IPS-NIHi7 (cell line): ENCODE measurements around the gene INKA2.
A peak's percentile ranks its signal among the peaks of the same experiment; 100 is the strongest.

Experiments used
- DNase-seq: peaks from one replicate; pipeline ENCODE4 v3.0.0; 2012; ENCODE audit warnings: mixed read lengths; ENCODE audit errors: extremely low spot score

Gene INKA2

DNA sequence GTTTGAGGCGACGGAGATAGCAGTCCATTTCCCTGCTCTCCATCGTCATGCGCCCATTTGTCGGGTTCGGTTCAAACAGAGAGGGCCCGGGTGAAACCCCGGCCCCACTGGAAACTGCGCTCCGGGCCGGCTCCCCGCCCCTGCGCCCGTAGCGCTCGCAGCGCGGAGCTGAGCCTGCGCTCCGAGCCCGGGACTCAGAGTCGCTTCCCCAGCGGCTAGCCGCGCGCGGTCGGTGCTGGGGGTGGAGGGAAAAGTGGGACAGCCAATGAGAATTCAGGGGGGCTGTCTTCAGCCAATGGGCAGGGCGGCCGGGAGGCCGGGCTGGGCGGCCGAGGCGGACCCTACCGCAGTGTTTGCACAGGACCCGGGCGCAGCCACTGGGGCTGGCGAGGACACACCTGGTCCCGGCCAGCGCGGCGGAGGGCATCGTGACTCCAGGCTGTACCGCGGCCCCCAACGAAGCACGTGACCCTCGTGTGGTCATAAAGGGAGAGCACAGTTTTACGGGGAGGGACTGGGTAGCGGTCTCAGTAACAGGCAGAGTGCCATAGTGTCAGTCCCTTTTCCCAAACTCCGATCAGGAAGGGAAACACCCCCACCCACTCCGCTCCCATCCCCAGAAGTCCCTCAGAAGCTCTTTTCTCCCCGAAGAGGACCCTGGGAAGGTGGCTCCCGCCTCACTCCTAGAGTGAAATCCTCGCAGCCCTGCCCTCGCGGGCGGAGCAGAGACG is at the start of gene INKA2:
TSS of gene INKA2 (minus strand) at position 202 of the 731 bp plus-strand sequence. CDS start at position 49, 153 bp downstream.
- DNase-seq = peak; percentile 82

DNA sequence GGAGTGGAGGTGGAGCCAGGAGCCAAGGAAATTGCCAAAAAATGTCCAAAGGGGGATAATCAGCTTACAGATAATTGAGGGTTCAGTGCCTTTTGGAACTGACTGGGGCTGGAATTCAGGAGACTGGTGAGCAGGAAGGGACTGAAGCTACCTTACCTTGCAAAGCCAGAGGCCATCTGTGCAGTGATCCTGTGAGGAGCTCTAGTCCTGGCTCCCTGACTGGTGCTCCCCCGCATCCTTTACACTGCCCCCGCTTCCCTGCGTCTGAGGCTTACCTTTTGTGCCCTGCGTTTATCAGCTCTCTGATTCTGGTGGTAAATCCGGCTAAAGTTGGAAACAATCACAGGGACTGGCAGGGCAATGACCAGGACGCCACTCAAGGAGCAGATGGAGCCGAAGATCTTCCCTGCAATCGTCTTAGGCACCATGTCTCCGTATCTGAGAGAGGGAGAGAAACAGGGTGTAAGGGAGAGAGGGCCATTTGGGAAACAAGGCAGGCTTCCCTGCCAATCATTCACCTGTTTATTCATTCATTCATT is 47.5 kb upstream of the INKA2 start:
- no peak for DNase-seq

DNA sequence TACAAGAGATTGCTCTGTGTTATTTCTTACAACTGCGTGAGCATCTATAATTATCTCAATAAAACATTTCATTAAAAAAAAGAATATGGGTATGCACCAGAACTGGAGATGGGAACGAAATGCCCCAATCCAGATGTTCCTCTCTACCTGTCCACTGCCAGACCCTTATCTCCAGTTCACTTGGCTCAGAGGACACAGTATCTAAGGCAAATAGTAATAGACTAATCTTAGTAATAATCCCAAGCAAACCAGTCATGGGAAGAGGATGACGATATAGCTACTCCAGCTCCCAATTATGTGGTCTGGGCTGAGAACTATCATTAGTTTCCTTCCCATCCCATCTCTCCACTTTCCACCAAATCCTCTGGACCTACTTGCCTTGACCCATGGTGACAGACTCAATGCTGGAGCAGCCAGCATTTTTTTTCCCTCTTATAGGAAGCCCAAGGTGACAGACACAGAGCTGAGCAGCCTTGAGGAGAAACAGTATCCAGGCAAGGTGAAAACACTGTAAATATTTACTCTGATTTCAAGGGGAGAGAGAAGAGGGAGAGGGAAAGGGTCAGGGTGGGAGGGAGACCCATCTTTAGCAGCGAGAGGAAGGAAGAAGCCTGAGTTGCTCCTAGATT is 45.2 kb upstream of the INKA2 start:
- no peak for DNase-seq

DNA sequence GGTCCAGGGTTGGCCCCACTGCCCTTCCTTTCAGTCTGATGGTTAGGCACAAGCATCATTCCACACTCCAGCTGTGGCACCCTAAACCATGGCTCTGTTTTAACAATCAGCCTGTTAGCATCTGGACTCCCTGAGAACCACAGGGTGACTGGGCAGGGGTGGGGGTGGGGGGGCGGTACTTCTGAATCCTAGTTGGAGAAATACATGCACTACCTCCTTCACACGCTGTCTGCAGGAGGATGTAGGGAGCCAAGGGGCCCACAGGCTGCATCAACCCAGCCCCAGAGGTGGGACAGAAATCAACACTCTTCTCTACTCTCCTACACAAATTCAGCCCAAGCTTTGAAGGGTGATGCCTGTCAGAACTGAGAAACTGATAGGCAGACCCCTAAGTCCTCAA is 40.4 kb upstream of the INKA2 start:
- no peak for DNase-seq

DNA sequence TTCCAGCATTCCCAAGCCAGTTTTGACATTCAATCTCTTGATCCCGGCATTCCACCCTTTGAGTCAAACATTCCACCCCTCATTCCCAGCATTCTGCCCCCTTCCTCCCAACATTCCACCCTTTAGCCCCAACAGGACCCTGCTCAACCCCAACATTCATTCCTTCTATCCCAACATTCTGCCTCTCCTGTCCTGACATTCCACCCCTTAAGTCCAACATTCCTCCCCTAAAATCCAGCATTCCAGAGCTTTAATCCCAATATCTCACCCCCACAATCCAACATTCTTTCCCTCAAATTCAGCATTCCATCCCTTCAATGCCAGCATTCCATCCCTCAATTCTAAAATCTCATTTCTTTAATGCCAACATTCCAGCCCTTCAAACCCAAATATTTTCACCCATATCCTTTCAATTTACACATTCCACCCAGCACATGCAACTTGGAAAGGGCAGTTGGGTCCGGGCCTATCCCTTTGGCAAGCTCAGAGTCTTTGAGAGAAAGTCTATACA is 39.4 kb upstream of the INKA2 start:
- DNase-seq = no peak

DNA sequence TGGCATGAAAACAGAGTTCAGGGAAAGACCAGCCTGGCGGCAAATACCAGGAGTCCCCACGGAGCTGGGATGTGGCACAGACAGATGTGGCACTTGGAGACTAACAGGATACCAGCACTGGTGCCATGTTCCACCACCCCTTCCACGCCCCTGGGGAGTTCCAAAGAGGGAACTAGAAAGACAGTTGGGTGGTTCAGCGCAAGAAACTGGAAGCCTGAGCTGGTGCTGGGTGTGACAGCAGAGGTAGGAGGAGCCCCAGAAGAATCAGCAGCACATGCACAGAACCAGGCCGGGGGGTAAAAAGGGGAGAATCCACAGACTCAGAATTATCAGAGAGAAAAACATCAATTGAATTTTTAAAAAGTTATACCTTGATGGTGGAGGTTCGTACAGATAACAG is 38.9 kb upstream of the INKA2 start:
- no peak for DNase-seq

DNA sequence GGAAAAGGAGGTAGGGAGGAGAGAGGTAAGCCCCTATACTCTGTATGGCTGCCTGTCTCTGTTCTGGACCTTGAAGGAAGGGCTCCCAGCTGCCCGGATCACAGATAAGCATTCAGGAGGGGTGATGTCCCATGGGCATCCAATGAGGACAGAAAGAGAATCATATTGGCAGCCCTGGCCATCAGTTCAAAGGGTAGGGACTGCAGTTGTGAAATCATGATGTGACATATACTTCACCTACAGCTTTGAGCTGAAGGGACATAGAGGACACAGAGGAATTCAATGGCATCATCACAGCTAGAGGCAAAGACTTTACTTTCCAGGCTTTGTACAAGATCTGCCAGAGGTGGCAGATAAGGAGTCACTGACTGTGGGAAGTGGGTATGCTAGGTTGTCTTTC is 38.1 kb upstream of the INKA2 start:
- DNase-seq = no peak

DNA sequence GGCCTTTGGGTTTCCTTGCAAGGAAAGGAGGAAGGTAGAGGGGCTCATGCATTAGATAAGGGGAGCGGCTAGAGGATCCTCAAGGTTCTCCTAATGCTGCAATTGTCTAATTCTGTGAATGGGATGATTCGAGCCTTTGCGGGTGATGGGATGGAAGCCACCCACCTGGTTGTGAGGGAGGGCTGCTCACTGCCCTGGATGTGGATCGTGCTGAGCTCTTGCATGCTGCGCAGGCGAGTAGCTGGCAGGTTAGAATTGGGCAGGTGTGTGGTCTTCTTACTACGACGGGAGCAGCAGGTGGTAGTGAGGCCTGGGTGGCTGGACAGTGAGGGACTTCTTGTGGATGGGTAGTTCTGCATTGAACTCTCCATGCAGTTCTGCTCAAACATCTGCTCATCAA is 37.7 kb upstream of the INKA2 start:
- DNase-seq = no peak

DNA sequence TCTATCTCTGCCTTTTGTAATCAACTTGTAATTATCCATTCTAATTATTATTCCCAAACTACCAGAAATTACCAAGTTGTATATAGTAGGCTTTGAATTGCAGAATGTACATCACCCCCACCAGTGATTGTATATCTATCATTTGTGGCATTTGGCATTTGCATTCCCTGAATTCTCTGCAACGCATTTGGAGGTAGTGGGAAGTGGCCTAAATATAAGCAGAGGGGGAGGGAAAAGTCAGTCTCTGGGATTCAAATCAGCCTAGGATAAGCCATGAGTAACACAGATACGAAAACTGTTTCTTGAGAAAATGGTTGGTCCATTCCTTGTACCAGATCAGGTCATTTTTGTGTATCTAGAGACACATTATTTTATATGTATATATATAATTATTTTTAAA is 37.2 kb upstream of the INKA2 start:
- DNase-seq = no peak

DNA sequence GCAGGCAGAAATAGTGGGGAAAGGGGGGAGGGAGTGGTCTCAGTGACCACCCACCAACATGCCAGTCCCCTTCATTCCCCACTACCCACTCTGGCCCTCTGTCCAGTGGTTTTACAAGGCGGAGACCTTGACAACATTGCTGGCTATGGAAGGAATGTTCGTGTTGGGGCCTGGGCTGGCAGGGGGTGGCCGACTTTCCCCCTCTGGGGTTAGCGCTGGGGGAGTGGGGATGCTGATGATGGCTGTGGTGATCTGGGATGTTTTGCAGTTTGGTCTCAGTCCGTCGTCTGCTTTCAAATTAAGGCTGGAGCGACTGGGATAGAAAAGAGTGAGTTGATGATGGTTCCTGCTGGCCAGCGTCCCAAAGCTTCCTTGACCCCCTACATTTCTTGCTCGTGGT is 36.8 kb upstream of the INKA2 start:
- no peak for DNase-seq

DNA sequence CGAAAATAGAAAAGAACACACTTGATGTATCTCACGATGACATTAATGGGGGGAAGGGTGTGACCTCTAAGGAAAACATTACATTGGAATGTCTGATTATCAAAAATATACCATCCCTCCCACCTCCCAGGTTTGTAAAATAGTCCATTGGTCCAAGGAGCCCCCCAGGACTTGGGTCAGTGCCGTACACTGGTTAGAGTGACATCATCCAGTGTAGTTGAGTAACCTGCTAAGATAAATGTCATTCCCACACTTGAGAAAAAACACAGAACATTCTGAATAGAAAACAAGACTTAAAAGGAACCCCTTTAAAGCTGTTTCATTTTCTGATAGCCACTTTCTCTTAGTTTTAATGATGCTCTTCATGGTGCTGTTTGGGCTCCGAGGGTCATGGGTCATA is 31.7 kb upstream of the INKA2 start:
- no peak for DNase-seq

DNA sequence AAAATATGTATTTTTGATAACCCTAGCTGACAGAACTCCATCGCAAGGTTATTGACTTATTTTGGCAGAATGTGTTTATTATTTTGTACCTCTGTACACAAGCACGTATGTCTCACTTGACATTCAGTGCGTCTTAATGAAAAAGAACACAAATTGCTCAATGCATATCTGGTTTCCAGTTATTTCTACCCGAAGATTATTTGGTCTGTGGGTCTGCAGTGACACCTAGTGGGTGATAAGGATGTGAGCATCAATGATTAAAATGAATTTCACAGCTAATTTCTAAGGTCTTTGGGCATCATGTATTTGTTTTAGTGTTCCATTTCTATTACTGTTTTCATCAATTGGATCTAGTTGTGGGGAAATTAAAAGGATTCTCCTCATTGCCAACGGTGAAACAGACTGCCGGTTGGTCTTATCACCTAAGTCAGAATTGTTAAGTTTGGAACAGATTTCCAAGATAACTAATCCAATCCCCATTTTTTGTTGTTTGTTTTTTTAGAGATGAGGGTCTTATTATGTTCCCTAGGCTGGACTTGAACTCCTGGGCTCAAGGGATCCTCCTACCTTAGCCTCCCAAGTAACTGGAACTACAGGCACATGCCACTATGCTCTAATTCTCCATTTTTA is 30.4 kb upstream of the INKA2 start:
- DNase-seq = no peak

DNA sequence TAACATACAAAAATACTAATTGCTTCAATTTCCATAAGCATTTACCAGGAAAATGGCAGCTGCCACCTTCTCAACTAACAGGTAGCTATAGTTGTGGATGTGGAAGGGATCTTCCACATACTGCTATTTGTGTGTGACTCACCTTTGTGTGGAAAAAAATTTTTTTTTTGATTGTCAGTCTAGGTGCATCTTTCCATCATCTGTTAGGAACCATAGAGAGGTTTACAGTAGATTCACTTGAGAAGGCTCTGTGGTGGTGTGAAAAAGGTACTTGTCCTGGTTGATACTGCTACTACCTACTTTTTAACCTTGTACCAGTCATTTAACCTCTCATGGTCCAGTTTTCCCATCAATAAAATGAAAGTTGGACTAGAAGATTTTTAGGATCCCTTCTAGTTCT is 29.4 kb upstream of the INKA2 start:
- DNase-seq = no peak

DNA sequence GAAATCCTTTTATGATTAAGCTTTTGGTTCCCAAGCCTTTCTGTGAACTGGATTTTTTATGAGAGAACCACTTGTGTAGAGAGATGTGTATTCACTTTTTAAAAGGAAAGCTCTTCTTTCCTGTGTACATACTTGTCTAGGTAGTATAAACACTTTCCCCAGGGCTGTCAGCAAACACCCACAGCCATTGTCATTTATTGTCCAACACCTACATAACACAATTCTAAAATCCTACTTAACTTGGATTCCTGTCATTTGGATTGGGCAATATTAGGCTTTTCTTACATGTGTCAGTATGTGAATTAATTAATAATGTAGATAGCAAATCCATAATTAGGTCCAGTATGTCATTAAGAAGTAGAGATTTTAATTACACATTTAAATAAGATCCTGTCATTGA is 28.8 kb upstream of the INKA2 start:
- DNase-seq = no peak

DNA sequence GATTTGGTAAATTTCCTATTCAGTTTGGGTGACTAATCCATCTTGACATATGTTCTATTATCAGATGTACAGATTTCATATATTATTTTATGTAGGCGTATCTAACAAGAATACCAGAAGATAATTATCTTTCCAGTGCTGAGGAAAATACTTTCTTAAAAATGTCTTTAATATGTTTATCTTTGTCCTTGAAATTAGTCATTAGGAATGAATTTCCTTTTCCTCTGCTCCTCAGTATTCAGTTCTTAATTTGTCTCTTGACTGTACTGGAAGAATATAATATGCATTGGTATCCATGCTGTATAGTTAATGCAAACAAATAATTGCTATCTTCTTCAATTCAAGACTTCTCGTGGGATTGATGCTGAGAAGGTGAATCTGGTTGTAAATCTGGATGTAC is 23.1 kb upstream of the INKA2 start:
- no peak for DNase-seq

DNA sequence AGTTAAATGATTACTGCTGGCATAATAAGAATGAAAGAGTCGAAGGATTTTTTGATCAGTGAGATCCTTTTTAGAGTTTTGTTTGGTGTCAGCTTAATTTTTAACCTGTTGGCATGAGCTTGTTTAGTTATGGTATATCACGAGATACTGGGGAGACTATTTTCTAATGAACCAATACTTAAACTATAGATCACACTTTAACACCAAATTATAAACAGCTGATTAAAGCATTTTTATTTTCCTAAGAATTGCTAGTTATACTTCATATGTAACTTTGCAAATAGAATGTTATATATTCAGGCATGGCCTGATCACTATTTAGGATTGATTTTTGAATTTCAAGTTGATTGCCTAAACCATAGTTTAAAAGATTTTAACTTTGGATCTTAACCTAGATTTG is 22.5 kb upstream of the INKA2 start:
- DNase-seq = no peak

DNA sequence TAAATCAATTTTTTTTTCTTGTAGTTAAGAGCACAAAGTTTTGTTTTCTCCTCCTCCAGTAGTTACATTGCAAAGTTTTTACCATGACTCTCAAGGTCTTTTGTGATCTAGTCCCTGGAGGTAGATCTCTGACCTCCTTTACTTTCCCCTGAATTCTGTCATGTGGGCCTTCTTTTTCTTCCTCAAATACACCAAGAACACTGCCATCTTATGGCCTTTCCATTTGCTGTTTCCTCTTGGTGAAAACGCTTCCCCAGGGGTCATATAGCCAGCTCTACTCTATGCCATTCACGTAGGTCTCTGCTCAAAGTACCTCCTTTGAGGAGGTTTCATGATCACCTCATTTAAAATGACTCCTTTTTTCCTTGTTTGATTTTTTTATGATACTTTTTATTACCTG is 19.2 kb upstream of the INKA2 start:
- no peak for DNase-seq

DNA sequence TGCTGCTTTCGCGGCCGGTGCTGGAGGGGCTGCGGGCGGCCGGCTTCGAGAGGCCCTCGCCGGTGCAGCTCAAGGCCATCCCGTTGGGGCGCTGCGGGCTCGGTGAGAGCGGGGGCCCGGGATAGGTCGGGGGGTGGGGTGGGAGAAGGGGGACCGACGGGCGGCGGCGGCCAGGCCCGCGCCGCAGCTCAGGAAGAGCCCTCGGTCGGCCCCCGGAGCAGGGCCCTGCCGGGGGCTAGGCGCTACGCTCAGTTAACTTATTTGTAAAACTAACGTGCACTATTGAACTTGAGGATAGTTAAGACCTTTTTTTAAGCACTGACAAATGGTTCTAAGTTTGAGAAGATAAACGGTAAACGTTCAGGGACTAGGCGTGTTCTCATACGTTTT is 16.9 kb upstream of the INKA2 start:
- no peak for DNase-seq

DNA sequence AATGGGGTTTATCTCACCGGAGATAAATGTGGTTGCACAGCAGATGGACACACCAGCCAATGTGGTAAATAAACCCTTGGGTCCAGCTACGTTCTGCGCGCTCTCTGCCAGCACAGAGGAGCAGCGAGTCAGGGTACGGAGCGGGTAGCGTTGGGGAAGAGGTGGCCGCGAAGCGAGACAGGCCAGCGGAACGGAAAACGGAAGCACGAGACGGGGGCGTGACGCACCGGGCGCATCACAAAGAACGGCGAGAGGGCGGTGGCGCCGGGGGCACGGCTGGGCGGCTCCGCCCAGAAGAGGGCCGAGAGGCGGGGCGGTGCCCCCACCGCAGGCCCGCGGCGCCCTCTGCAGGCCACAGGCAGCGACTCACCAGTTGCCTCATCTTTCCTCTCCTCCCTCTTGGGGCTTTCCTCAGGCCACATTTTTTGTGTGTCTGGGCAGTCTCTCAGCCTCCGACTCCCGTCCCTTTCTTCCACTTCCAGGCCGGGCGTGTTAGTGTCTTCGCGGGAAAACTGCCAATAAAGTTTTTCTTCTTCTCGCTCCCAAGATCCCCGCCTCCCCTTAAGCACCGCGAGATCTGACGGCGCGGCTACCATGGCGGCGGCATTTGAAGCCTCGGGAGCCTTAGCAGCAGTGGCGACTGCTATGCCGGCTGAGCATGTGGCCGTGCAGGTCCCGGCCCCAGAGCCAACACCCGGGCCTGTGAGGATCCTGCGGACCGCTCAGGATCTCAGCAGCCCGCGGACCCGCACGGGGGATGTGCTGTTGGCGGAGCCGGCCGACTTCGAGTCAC is 16.3 kb upstream of the INKA2 start, which contains the start of gene DDX20:
TSS of gene DDX20 (plus strand) at position 571 of the 793 bp plus-strand sequence. CDS start at position 595, 24 bp downstream.
- peak; percentile 94 for DNase-seq

DNA sequence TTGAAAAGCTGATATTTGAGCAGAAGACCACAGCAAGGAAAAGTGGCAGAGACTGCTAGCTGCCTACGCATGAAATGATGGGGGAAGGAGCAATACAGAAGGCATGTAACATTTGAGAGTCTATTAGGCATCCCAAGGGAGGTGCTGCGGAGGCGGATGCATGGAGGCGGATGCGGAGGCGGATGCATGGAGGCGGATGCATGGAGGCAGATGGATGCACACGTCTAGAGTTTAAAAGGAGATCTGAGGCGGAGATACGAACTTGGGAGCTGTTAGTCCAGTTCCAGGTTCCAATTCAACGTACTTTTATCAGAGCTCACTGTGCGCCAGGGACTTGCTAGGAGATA is 15.8 kb upstream of the INKA2 start:
- DNase-seq = peak; percentile 58

DNA sequence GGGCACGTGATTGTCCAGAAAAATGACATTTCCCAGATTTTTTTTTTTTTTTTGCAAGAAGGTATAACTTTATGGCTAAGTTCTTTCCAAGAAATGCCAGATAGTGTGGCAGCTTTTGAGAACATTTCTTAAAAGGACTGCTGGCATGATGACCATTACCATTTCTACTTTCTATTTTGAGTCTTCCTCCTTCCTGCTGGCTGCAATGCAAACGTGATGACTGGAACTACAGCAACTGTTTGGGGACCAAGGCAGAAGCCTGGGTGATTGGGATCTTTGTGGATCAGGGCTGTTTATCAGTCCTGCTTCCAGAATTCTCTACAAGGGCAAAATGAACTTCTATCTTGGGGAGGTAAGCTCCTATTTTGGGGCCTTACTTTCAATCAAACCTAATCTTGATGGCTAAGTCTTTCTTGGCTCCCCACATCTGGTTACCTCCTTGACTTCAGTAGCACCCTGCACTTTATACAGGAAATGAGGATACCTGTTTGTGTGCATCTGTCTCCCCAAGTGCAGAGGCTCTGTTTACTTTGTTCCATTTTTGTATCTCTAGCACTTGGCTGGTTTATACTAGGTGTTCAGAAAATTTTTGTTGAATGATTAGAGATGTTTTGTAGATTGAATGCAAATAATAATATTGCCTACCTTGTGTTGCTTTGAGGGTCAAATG is 12.8 kb upstream of the INKA2 start:
- no peak for DNase-seq
